Stimulated activated CD8-positive, alpha-beta memory T cell treated with anti-CD3 and anti-CD28 coated beads, Interleukin-4, amount 100 ng/mL, for 1 hour (primary cell): ENCODE results near the gene CAMK1D.

Source experiments
- DNase-seq, 2 donors: peaks; one replicate each; pipeline ENCODE4 v3.0.0-alpha.2; 2020; ENCODE audit warnings: low read depth in 2 of 2, low spot score in 1 of 2

CAMK1D gene

DNA sequence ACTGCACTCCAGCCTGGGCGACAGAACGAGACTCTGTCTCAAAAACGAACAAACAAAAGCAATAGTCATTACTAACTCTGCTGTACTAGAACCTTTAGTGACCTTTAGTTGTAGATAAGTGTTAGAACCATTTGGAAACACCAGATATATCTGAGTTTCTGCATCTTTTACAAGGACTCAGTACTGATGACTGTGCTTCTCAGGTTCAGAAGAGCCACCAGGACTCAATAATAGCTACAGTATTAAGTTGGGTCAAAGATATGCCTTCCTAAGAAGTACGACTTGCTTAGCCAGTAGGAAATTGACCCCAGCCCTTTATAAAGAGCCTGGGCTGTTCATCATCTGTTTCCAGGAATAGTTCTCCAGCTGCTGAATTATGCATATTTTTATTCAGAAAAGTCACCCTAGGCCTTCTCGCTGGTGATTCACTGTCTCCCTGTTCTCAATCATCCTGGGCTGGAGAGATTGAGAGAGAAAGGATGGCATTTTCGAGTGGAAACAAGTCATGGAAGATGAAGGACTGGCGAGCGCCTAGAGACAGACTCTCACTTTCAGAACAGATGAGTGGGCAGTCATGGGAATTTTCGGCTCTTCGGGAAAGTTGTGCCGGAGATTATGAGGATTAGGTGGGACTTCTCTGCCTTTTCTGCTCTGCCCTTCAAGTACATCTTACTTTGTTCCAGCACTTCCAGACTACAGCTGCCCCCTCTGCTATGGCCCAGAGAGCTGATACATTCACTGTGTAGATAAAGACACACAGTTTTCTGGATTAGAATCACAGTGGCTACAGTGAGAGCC is 336.1 kb downstream of the CAMK1D start:
- no peak for DNase-seq

DNA sequence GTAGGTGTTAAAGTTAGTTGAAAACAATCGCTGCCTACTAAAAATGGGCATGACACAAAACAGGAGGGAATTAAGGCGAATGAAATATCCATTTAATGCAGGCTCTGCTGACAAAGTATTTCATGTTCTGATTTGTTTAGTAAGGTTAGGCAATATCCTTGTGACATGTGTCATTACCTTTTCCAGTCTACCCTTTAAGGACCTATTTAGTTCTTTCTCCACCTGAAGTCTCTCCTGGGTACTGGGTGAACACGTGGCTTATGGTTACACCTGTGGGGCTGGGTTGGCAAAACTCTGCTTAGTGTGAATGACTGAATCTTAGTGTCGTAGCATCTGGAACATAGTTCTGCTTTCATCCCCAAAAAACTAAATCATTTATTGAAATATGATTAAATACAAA is 338.6 kb downstream of the CAMK1D start:
- DNase-seq = no peak

GRCh38 chr10:12689893-12690292 is 340.5 kb downstream of the CAMK1D start:
- no peak for DNase-seq

GRCh38 chr10:12690525-12691126 is 341.3 kb downstream of the CAMK1D start:
- no peak for DNase-seq

DNA sequence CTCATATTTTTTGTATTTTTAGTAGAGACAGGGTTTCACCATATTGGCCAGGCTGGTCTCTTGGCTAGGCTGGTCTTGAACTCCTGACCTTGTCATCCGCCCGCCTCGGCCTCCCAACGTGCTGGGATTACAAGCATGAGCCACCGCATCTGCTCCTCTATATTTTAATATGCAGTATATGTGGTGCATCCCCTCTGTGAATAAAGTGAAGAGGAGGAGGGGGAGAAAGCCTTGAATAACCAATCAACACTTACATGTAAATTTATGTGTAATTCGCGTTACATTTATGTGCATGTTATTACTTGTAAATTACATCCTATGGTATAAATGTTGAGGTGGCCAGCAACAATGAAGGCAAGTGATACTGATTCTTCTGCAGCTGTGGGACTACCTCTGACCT is 342.2 kb downstream of the CAMK1D start:
- no peak for DNase-seq

DNA sequence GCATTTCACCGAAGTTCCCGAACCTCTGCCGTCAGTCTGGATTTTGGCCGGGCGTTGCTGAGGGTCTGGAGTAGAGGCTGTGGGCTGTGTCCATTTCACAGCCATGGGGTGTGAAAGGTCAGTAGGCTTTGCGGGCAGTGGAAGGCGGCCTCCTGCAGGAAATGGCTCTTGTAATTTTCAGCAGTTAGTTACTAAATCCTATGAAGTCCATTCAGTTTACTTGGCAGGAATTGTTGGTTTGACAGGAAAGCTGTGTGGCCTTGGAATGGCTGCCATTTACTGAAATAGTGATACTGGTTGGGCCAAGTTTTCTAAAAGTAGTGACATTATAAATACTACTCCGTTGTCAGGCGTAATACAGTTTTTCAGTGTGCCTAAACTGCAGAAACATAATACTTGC is 348.4 kb downstream of the CAMK1D start:
- no peak for DNase-seq

- no peak for DNase-seq
Measured at GRCh38 chr10:12699258-12699700, 349.9 kb downstream of the CAMK1D start.

- no peak for DNase-seq
Measured at GRCh38 chr10:12699781-12700556, 350.6 kb downstream of the CAMK1D start.

DNA sequence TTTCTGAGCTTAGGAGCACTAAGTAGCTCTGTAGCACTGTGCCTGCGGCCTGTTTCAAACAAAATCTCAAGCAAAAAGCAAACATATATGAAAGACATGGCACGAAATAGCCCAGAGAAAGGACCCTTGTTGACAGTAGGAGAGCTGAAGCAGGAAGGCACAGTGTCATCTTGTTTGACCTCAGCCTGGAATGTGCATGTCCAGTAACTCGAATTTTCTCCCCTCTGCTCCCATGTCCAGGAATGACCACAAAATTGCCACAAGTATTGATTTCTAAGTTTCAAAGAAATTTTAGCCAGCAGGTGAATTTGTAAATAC is 351.2 kb downstream of the CAMK1D start:
- no peak for DNase-seq

DNA sequence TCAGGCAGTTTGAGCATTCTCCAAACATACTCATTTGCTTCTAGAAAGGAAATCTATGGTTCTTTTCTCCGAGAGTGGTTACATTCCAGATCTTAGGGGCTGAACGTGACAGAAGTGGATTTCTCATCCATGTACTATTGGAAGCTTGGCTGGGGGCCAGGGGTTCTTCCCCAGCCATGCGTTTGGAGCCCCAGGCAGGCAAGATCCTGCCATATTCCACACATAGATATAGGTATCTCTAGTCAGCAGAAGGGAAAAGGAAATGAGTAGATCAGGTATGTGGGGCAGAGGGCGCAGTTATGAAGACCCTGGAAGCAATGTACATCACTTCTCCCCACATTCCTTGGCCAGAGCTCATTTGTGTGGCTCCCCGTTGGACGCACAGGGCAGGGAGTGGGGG is 352.3 kb downstream of the CAMK1D start:
- no peak for DNase-seq

DNA sequence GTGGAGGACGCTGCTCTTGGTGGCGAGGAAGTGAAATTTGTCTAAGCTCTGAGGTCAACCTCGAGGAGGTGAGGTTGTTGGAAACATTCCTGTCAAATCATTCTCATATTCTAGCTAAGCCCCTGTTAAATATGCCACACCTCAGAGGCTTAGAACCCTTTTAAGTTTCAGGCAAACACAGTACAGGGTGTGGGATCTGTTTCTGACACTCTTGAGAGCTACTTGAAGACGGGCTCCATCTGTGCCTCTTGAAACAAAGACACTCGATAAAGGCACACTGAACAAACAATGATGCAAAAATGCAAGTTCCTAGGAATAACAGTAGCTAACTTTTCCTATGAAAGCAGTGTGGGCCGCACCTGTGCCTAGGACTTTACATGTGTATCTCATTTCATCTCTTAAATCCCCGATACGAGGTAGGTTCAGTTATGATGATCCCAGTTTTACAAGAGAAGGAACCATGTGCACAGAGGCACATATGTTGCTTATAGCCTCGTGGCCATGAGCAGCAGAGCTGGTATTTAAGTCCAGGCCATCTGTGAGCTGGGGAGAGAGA is 352.9 kb downstream of the CAMK1D start:
- DNase-seq = no peak

DNA sequence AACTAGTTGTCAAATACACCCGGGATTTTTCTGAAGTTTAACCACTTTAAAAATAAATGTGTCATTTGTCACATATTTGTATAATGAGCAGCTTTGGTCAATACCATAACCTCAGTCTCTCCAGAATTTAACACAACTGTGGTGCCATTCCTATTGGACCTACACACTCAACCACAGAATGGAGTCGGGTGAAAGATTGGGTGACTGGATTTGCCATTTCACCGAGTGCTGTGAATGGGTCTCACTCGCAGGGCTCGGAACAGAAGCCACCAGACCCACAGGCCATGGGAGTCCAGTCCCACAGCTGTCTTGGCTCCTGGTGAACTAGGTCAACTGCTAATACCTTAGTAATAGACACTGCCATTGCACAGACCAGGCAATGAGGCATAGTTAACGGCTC is 353.8 kb downstream of the CAMK1D start:
- no peak for DNase-seq

- DNase-seq = no peak
Measured at GRCh38 chr10:12703813-12704212, 354.5 kb downstream of the CAMK1D start.

- DNase-seq = no peak
Measured at GRCh38 chr10:12704488-12704887, 355.1 kb downstream of the CAMK1D start.

DNA sequence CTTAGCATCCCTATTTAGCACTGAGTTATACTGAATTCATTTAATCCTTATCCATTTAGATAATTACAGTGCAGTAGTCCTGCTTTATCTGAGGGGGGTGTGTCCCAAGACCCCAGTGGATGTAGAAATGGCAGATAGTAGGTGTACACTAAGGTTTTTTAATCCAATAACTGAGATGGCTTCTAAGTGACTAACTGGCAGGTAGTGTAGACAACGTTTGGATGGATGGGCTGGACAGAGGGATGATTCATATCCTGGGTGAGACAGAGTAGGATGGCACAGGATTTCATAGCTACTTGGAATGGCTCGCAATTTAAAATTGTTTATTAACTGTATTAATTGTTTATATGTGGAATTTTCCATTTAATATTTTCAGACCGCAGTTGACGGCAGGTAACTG is 356.6 kb downstream of the CAMK1D start:
- no peak for DNase-seq

DNA sequence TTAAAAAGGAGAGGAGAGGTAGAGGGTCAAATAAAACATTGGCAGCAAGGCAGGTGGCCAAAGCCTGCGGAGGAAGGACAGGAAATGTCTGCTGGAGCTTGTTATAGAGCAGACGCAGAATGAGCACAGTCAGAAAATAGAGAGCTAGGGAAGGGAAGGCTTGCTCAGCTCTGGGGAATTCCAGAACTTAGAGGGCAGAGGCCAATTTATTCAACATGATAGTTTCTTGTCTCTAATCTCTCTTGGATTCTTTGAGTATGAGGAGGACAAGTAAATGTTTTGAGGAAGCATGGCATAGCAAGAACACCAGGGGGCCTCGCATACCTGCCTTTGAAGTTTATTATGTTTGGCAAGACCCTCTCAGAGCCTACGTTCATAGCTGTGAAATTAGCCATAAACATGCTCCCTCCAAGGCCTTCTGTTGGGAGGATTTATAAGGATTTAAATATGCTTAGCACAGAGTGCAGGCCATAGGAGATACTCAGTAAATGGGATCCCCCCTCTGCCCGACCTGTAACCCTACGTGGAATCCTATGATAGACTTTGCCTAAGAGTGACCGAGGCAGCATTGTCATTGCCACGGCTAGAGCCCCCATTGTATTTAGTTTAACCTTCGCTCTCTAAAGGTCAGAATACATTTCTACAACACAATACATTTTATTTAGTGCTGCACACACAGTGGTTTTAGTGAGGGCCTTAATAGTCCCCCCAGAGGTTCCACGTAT is 358.3 kb downstream of the CAMK1D start:
- DNase-seq = no peak

DNA sequence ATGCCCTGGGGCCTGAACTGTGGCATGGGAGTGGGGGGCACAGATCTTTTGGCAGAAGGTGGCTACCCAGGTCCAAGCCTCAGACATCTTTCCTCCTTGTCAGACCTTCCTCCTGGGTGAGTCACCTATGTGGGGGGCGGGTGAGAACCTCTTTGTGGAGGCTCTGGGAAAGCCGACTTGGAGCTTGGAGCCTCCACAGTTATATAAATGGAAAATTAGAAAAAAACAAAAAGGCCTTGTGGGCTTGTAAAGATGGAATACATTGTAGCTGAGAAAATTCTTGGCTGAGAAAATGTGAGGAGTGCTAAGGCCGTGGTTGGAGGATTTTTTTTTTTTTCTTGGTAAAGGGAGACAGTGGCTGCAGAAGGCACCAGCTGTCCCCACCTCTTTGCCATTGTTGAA is 359.7 kb downstream of the CAMK1D start:
- DNase-seq = no peak

DNA sequence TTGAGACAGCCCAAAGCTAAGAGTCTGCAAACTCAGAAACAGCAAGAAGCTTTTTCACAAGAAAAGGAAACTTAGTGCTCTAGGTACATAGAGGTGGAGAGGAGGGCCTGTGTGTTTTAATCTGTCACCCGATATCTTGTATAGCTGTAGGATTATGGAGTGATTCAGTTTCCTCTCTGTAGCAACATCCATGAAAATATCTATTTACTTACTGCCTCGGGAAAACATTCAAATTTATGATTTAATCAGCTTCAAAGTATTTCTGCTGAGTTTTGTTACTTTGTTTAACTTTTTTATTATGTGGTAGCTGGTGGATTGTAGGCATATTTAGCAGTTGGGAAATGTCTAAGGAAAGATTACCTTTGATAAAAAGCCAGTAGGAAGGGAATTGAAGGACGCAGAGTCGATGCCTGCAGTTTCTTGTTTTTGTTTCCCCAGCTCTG is 360.2 kb downstream of the CAMK1D start:
- no peak for DNase-seq

DNA sequence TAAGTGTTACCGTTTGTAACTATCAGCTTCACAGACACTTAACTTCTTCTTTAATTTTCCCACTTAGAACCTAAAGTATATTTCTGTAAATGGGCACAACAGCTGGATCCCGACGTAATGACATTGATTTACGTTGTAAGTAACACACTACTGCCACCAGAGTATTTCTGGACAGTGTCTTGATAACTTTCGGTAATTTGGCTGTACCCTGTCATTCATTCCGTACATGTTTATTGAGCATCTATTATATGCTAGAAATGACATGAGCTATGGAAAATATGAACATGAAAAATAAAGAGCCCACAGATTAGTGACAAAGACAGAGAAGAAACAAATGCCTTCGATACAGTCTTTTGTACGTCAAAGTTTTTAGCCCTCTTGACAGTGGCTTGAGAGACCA is 360.8 kb downstream of the CAMK1D start:
- DNase-seq = no peak

GRCh38 chr10:12710594-12711349 is 361.4 kb downstream of the CAMK1D start:
- peak; percentile 49 to 56 for DNase-seq

- no peak for DNase-seq
Measured at GRCh38 chr10:12711350-12711708, 362.0 kb downstream of the CAMK1D start.
